Measurements from ENCODE around the gene STARD5. TPM values are rescaled to one million over a fixed set of nuclear protein-coding genes. Genes with fewer than 3 reads are reported as not detected.
A peak's percentile ranks its signal among the peaks of the same experiment; 100 is the strongest.
"Not testable (repeated sequence)": the region's sequence is repeated elsewhere in the genome, so short reads cannot be mapped to it uniquely, and the experiment has no call there.

STARD5 gene
- polyA plus RNA-seq, 1 donor from 2014 or later = 8.4 TPM

- Mint-ChIP-seq H3K36me3 (peaks cover 6% of the 10 kb centered on the region), H3K4me1 (peaks cover 0 to 3% (median 2%) of the 10 kb centered on the region in 3 donors), H3K27ac (no peak overlapping the region), H3K27me3 (peaks cover 4% of the 10 kb centered on the region), H3K9me3 (no peaks in the 10 kb centered on the region), H3K4me3 (no peak overlapping the region)
Observed at GRCh38 chr15:81346611-81347010, 22.7 kb upstream of the STARD5 start.

- Mint-ChIP-seq H3K4me1 (peaks cover 0 to 3% (median under 1%) of the 10 kb centered on the region in 3 donors), H3K36me3 (peaks cover 5% of the 10 kb centered on the region), H3K9me3 (no peaks in the 10 kb centered on the region), H3K27ac (no peak overlapping the region), H3K4me3 (no peak overlapping the region), H3K27me3 (no peaks in the 10 kb centered on the region)
Observed at GRCh38 chr15:81343371-81343770, 19.4 kb upstream of the STARD5 start.

GRCh38 chr15:81341351-81341750 lies 17.4 kb upstream of the STARD5 start:
- H3K27ac Mint-ChIP-seq = no peak overlapping the region

GRCh38 chr15:81339851-81340250 lies 15.9 kb upstream of the STARD5 start:
- Mint-ChIP-seq H3K4me1 (peaks cover 2 to 7% (median 6%) of the 10 kb centered on the region in 3 donors), H3K4me3 (no peak overlapping the region), H3K27ac (no peak overlapping the region), H3K27me3 (no peaks in the 10 kb centered on the region), H3K36me3 (no peaks in the 10 kb centered on the region), H3K9me3 (no peaks in the 10 kb centered on the region)

More at GRCh38 chr15:81341351-81341750, 17.4 kb upstream of the STARD5 start:
- Mint-ChIP-seq H3K27me3 (no peaks in the 10 kb centered on the region), H3K9me3 (no peaks in the 10 kb centered on the region), H3K36me3 (peaks cover 5% of the 10 kb centered on the region), H3K4me1 (peaks cover 5 to 6% (median 5%) of the 10 kb centered on the region in 3 donors), H3K4me3 (no peak overlapping the region)

GRCh38 chr15:81339321-81339720 lies 15.4 kb upstream of the STARD5 start:
- no peak overlapping the region for H3K27ac Mint-ChIP-seq
- peaks cover 2 to 7% (median 6%) of the 10 kb centered on the region in 3 donors for H3K4me1 Mint-ChIP-seq

GRCh38 chr15:81338170-81339007 lies 14.4 kb upstream of the STARD5 start:
- H3K4me3 Mint-ChIP-seq = no peak overlapping the region
- H3K4me1 Mint-ChIP-seq = peaks cover 4 to 7% (median 6%) of the 10 kb centered on the region in 3 donors
- H3K27ac Mint-ChIP-seq = no peak overlapping the region
- H3K9me3 Mint-ChIP-seq = no peaks in the 10 kb centered on the region
- H3K36me3 Mint-ChIP-seq = no peaks in the 10 kb centered on the region
- H3K27me3 Mint-ChIP-seq = peaks cover 2% of the 10 kb centered on the region

More at GRCh38 chr15:81339321-81339720, 15.4 kb upstream of the STARD5 start:
- Mint-ChIP-seq H3K36me3 (no peaks in the 10 kb centered on the region), H3K4me3 (no peak overlapping the region), H3K27me3 (peaks cover 2% of the 10 kb centered on the region), H3K9me3 (no peaks in the 10 kb centered on the region)

GRCh38 chr15:81337713-81338157 lies 13.8 kb upstream of the STARD5 start:
- H3K36me3 Mint-ChIP-seq = no peaks in the 10 kb centered on the region
- peaks cover 2% of the 10 kb centered on the region for H3K27me3 Mint-ChIP-seq
- no peak overlapping the region for H3K27ac Mint-ChIP-seq
- H3K4me1 Mint-ChIP-seq = peaks cover 4 to 7% (median 6%) of the 10 kb centered on the region in 3 donors
- no peak overlapping the region for H3K4me3 Mint-ChIP-seq
- no peaks in the 10 kb centered on the region for H3K9me3 Mint-ChIP-seq

- no peaks in the 10 kb centered on the region for H3K36me3 Mint-ChIP-seq
- H3K27ac Mint-ChIP-seq = no peak overlapping the region
- H3K9me3 Mint-ChIP-seq = no peaks in the 10 kb centered on the region
- peaks cover 4 to 7% (median 6%) of the 10 kb centered on the region in 3 donors for H3K4me1 Mint-ChIP-seq
- H3K27me3 Mint-ChIP-seq = peaks cover 2% of the 10 kb centered on the region
- H3K4me3 Mint-ChIP-seq = no peak overlapping the region
Observed at GRCh38 chr15:81337241-81337640, 13.3 kb upstream of the STARD5 start.

GRCh38 chr15:81336568-81336967 lies 12.6 kb upstream of the STARD5 start:
- no peak overlapping the region for H3K4me3 Mint-ChIP-seq
- peaks cover 4 to 7% (median 6%) of the 10 kb centered on the region in 3 donors for H3K4me1 Mint-ChIP-seq
- H3K9me3 Mint-ChIP-seq = no peaks in the 10 kb centered on the region
- H3K27ac Mint-ChIP-seq = no peak overlapping the region
- peaks cover 2% of the 10 kb centered on the region for H3K27me3 Mint-ChIP-seq
- no peaks in the 10 kb centered on the region for H3K36me3 Mint-ChIP-seq

GRCh38 chr15:81335631-81336030 lies 11.7 kb upstream of the STARD5 start:
- Mint-ChIP-seq H3K27me3 (peaks cover 2% of the 10 kb centered on the region), H3K9me3 (no peaks in the 10 kb centered on the region), H3K36me3 (no peaks in the 10 kb centered on the region), H3K27ac (no peak overlapping the region), H3K4me1 (peaks cover 6 to 7% (median 7%) of the 10 kb centered on the region in 3 donors), H3K4me3 (no peak overlapping the region)

GRCh38 chr15:81334768-81335435 lies 11.0 kb upstream of the STARD5 start:
- H3K36me3 Mint-ChIP-seq = no peaks in the 10 kb centered on the region
- no peaks in the 10 kb centered on the region for H3K9me3 Mint-ChIP-seq
- peaks cover 6 to 9% (median 8%) of the 10 kb centered on the region in 3 donors for H3K4me1 Mint-ChIP-seq
- H3K27ac Mint-ChIP-seq = peak overlapping the region in 1 of 3 donors; percentile 73
- H3K4me3 Mint-ChIP-seq = no peak overlapping the region
- peaks cover 2% of the 10 kb centered on the region for H3K27me3 Mint-ChIP-seq

- peaks cover 6 to 9% (median 8%) of the 10 kb centered on the region in 3 donors for H3K4me1 Mint-ChIP-seq
- peak overlapping the region in 1 of 3 donors; percentile 67 for H3K27ac Mint-ChIP-seq
- no peak overlapping the region for H3K4me3 Mint-ChIP-seq
- no peaks in the 10 kb centered on the region for H3K9me3 Mint-ChIP-seq
- peaks cover 3% of the 10 kb centered on the region for H3K36me3 Mint-ChIP-seq
- H3K27me3 Mint-ChIP-seq = peaks cover 2% of the 10 kb centered on the region
Observed at GRCh38 chr15:81333363-81333762, 9.4 kb upstream of the STARD5 start.

- Mint-ChIP-seq H3K9me3 (no peaks in the 10 kb centered on the region), H3K4me3 (no peak overlapping the region), H3K27me3 (peaks cover 2% of the 10 kb centered on the region), H3K36me3 (peaks cover 3% of the 10 kb centered on the region), H3K27ac (no peak overlapping the region), H3K4me1 (peaks cover 8 to 10% (median 10%) of the 10 kb centered on the region in 3 donors)
Observed at GRCh38 chr15:81332326-81332725, 8.4 kb upstream of the STARD5 start.

- H3K9me3 Mint-ChIP-seq = no peaks in the 10 kb centered on the region
- no peak overlapping the region for H3K27ac Mint-ChIP-seq
- peaks cover 5 to 8% (median 8%) of the 10 kb centered on the region in 3 donors for H3K4me1 Mint-ChIP-seq
- H3K36me3 Mint-ChIP-seq = peaks cover 3% of the 10 kb centered on the region
- no peak overlapping the region for H3K4me3 Mint-ChIP-seq
- peaks cover 2% of the 10 kb centered on the region for H3K27me3 Mint-ChIP-seq
Observed at GRCh38 chr15:81331600-81331999, 7.7 kb upstream of the STARD5 start.

- H3K4me3 Mint-ChIP-seq = peak overlapping the region in 1 of 4 donors; percentile 22
Observed at GRCh38 chr15:81331141-81331540, 7.2 kb upstream of the STARD5 start.

More at GRCh38 chr15:81331141-81331540, 7.2 kb upstream of the STARD5 start:
- H3K27me3 Mint-ChIP-seq, H3K4me1 Mint-ChIP-seq, H3K9me3 Mint-ChIP-seq, H3K36me3 Mint-ChIP-seq: not testable (repeated sequence)
- H3K27ac Mint-ChIP-seq = peak overlapping the region in 1 of 3 donors; percentile 86

Measured in IgD-negative memory B cell (primary cell).